Kidney epithelial cell (primary cell): ENCODE results near the gene WDR86. TPM values are rescaled to one million over a fixed set of nuclear protein-coding genes. Genes with fewer than 3 reads are reported as not detected.

ENCODE experiments used
- DNase-seq: peaks from one replicate; pipeline ENCODE4 v3.0.0-alpha.2; 2010; ENCODE audit warnings: low read depth
- H3K27me3 ChIP-seq: 2 replicates; pipeline ENCODE4 v1.6.0; 2011; ENCODE audit warnings: low read length; ENCODE audit not compliant: control insufficient read depth, insufficient read depth
- H3K36me3 ChIP-seq: 2 replicates; pipeline ENCODE4 v1.5.1; 2011; ENCODE audit warnings: low read length; ENCODE audit not compliant: control insufficient read depth, insufficient read depth
- H3K4me3 ChIP-seq: 2 replicates; pipeline ENCODE4 v1.5.1; 2011; ENCODE audit warnings: low read depth, mild to moderate bottlenecking, control low read depth, low read length
- total RNA-seq: library from RNA; depleted of rRNA; stranded (reverse); fragments of >200 nt; gene quantifications from 2 replicates; pipeline ENCODE4 v1.2.3, GENCODE V29; 2015
- TF ChIP-seq, protein P1 (sequence below): IDR thresholded peaks from 2 replicates; pipeline ENCODE4 v1.5.1; 2011; ENCODE audit warnings: mild to moderate bottlenecking, moderate library complexity, low read length, control low read depth, inconsistent platforms; ENCODE audit not compliant: insufficient read depth, poor library complexity, severe bottlenecking

WDR86 gene
- total RNA-seq, 1 donor from 2014 or later = 19.6 TPM

DNA sequence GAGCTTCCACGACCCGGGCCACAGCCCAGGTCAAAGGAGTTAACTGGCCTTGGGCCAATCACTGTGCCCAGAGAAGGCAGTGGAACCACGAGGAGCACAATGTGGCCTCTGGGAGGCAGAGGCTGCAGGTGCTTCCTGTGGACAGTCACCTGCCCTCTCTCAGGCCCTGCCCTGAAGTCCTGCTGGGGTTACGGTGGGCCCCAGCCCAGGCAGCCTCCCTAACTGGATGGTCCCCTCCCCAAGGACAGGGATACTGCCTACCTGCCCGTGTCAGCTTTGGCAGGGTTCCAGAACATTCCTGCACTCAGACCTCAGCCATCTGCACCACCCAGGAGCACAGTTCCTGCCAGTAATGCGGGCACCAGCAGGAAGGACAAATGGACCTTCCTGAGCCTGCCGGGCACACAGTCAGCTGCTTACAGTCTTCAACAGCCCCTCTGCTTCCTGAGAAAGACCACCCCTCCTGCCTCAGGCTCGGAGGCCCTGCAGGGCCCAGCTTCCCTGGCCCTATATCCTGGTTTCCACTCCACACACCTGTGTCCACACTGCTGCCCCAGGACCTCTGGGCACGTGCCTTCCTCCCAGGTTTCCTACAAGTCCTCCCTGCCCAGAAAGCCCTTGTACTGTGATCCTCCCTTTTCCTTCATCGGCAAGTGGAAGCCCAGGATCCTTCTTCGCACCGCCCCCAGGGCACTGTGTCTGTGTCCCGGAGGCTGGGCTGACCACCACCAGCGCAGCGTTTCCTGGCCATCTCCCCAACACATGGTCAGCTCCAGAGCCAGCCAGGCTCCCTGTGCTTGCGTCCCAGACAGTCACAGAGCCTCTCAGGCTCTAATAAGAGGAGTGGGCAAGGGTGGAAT, 23.3 kb downstream of the WDR86 start:
- TF ChIP-seq, protein P1, sequence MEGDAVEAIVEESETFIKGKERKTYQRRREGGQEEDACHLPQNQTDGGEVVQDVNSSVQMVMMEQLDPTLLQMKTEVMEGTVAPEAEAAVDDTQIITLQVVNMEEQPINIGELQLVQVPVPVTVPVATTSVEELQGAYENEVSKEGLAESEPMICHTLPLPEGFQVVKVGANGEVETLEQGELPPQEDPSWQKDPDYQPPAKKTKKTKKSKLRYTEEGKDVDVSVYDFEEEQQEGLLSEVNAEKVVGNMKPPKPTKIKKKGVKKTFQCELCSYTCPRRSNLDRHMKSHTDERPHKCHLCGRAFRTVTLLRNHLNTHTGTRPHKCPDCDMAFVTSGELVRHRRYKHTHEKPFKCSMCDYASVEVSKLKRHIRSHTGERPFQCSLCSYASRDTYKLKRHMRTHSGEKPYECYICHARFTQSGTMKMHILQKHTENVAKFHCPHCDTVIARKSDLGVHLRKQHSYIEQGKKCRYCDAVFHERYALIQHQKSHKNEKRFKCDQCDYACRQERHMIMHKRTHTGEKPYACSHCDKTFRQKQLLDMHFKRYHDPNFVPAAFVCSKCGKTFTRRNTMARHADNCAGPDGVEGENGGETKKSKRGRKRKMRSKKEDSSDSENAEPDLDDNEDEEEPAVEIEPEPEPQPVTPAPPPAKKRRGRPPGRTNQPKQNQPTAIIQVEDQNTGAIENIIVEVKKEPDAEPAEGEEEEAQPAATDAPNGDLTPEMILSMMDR = no peak
- Histone ChIP-seq H3K27me3 (peaks cover 50% of the 10 kb centered on the region), H3K4me3 (no peak overlapping the region), H3K36me3 (no peaks in the 10 kb centered on the region)
- DNase-seq = no peak

DNA sequence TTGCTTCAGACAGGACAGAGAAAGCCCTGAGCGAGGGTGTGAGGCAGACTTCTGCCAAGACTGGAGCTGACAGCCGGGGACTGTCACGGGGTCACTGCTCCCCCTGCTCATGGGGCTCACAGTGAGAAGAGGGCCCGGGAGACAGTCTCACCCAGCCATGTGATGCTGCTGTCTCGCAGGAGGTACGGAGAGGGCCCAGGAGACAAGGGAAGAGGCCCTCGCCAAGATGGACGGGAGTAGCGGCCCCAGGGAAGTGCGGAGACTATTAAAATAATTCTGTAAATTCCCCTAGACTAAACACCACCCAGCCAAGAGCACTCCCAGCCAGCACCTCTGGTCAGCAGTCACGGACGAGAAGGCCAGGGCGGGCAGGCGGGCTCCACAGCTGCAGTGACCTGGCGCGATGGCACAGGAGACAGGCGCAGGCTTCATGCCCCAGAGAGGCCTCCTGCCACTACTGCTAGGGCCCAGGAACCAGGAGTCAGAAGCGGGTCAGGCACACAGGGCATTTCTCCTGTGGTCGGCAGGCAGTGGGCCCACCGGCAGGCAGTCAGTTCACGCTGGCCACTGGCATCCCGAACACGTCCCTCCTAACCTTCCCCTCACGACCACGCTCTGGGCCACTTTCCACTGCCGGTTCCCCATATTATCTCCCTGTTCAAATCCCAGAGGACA, 24.1 kb downstream of the WDR86 start:
- H3K27me3 ChIP-seq = peaks cover 58% of the 10 kb centered on the region
- H3K36me3 ChIP-seq = no peaks in the 10 kb centered on the region
- TF ChIP-seq, protein P1 = no peak
- no peak overlapping the region for H3K4me3 ChIP-seq
- DNase-seq = no peak

DNA sequence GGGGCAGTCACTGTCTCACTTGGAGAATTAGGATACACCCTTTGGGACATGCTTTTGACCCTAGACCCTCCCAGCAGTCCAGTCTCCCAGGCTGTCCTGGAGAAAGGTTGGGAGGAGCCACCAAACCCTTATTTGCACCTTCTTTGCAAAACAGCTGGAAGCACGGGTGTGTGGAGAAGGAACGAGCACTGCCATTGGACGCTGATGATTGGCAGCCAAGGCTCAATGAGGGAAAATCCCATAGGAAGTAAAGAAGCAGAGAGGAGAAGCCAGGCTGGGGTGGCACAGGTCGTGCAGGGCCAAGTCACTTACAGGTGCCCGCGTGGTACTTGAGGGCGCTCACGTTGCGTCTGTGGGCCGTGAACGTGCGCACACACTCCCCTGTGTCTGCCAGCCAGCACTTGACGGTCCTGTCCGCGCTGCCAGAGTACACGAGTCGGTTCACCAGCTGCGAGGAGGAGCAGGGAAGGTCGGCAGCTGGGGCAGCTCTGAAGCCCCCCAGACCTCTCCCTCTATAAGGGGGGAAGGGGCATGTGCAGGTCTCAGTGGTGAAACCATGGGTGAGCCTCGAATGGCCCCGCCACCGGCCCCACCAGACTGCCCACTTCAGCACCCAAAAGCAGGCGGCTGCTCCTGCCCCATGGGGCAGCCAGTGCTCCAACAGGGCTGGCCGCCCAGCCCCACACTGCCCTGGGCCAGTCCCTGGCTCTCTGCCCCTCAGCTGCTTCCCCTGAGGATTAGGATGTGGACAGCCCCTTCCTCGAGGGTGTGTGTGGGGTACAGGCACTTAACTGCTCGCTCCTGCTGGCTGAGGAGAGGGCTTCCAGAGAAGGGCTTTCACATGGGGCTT, 24.8 kb downstream of the WDR86 start:
- TF ChIP-seq, protein P1 = no peak
- Histone ChIP-seq H3K4me3 (no peak overlapping the region), H3K36me3 (no peaks in the 10 kb centered on the region), H3K27me3 (peaks cover 60% of the 10 kb centered on the region)
- no peak for DNase-seq

DNA sequence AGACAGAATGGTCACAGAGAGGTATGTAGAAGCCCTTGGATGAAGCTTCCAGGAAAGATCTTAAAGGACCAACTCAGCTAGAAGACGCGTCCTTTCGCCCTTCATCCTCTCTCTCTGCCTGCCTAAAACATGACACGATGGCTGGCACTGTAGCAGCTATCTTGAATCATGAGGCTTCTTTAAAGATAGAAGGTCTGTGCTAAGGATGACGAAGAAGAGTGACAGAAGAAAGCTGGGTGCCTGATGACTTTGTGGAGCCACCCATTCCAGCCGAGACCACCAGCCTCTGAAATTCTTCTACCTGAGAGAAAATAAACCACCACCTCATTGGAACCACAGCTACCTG, 25.5 kb downstream of the WDR86 start:
- Histone ChIP-seq H3K27me3 (peaks cover 54% of the 10 kb centered on the region), H3K36me3 (no peaks in the 10 kb centered on the region), H3K4me3 (no peak overlapping the region)
- TF ChIP-seq, protein P1 = no peak
- no peak for DNase-seq

DNA sequence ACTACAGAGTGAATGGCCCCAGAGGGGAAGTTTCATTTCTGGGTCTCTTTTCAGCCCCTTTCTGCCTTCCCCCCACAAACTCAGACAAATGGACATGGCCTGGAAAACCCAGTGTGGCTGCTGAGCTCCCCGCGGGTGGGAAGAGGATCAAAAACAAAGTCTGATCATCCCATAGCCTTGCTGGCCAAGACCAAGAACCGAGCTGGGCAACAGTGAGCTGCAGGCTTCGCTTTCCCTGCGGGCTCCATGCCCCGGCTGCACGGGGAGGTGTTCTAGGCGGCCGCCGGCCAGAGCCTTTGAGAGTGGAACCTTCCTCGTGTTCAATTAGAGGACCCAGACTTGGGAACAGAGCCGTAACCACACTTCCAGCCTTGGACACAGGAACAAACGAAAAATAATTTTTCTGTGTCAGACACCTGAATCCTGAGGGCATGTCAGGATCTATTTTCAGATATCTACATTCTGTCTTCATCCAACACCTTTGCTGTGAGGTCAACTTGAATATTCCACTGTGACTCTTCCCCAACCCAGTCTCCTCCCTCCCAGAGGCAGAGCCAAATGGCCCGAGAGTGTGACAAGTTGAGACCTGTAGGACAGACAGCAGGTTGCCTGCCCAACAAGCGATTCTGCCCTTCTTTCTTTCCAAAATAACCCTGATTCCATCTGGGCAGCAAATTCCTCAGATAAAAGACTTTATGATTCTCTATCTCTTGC, 26.0 kb downstream of the WDR86 start:
- H3K4me3 ChIP-seq = no peak overlapping the region
- TF ChIP-seq, protein P1 = no peak
- no peaks in the 10 kb centered on the region for H3K36me3 ChIP-seq
- H3K27me3 ChIP-seq = peaks cover 50% of the 10 kb centered on the region
- no peak for DNase-seq
